Transverse colon (tissue), 4 donors: ENCODE results near the gene PEX14. TPM values are rescaled to one million over a fixed set of nuclear protein-coding genes. Genes with fewer than 3 reads are reported as not detected.

Source experiments
- DNase-seq: peaks from one replicate; pipeline ENCODE4 v3.0.0-alpha.2; 2019
- H3K27ac ChIP-seq, 4 donors: fragments of 200-600 bp; sonication (generic); 2 replicates each; pipeline ENCODE4 v1.5.1; 2016 to 2018; ENCODE audit warnings: inconsistent platforms in 4 of 4
- H3K27me3 ChIP-seq: fragments of 200-600 bp; sonication (generic); 2 replicates; pipeline ENCODE4 v1.5.1; 2017; ENCODE audit warnings: inconsistent platforms
- H3K36me3 ChIP-seq, 4 donors: fragments of 200-600 bp; sonication (generic); 2 replicates each; pipeline ENCODE4 v1.5.1; 2017 to 2019; ENCODE audit warnings: inconsistent platforms in 4 of 4
- H3K4me1 ChIP-seq, 4 donors: fragments of 200-600 bp; sonication (generic); 2 replicates each; pipeline ENCODE4 v1.5.1; 2017 to 2020; ENCODE audit warnings: inconsistent platforms in 4 of 4
- H3K4me3 ChIP-seq, 4 donors: fragments of 200-600 bp; sonication (generic); 1 replicate in 1 of 4; 2 replicates in 3 of 4; pipeline versions ENCODE4 v1.5.1 to v1.6.1; 2017 to 2019; ENCODE audit warnings: inconsistent platforms in 4 of 4
- H3K9me3 ChIP-seq, 2 donors: fragments of 200-600 bp; sonication (generic); 2 replicates each; pipeline ENCODE4 v1.5.1; 2017 to 2019; ENCODE audit warnings: inconsistent platforms in 2 of 2
- CTCF ChIP-seq, 5 experiments: fragments of 200-600 bp in 3 of 5; fragments of 450-650 bp in 2 of 5; sonication (generic) in 3 of 5; IDR thresholded peaks; 1 replicate in 2 of 5; 2 replicates in 3 of 5; pipeline ENCODE4 v1.5.1; 2016 to 2017; ENCODE audit warnings: antibody characterized with exemption in 5 of 5, inconsistent platforms in 3 of 5, mild to moderate bottlenecking in 2 of 5, moderate library complexity in 1 of 5
- EP300 ChIP-seq: sonication (generic); formaldehyde crosslinking; IDR thresholded peaks from one replicate; pipeline ENCODE4 v1.6.1; 2017; ENCODE audit warnings: antibody characterized with exemption, low read depth
- POLR2A ChIP-seq: fragments of 450-650 bp; IDR thresholded peaks from one replicate; pipeline ENCODE4 v1.6.1; 2016; ENCODE audit warnings: antibody characterized with exemption, mild to moderate bottlenecking, moderate library complexity
- POLR2AphosphoS5 ChIP-seq, 3 donors: sonication (generic); formaldehyde crosslinking; IDR thresholded peaks; one replicate each; pipeline ENCODE4 v1.6.1; 2016; ENCODE audit warnings: antibody characterized with exemption in 3 of 3
- WGBS, 2 donors: methylation state at CpG; one replicate each; pipeline ENCODE4 v1.1.5; 2018; ENCODE audit warnings: low coverage in 1 of 2; 5-methylcytosine and 5-hydroxymethylcytosine counted together
- in situ Hi-C, 4 donors: fragments of 200-750 bp; cut with MboI; loops; one replicate each; pipeline versions ENCODE4 v1.15.0 to v1.15.1; 2017; ENCODE audit warnings: low sequenced_read_pairs in 3 of 4, low pct_ligation_motif_present in 1 of 4, low pct_unique_long_range_greater_than_20kb in 1 of 4
- intact Hi-C: fragments of 100-400 bp; cut with DNase I; formaldehyde crosslinking; loops from one replicate; pipeline ENCODE4 v1.15.1; 2023; ENCODE audit warnings: low total_unique reads
- total RNA-seq, 4 donors: library from RNA; depleted of rRNA; stranded (reverse); fragments of >200 nt; gene quantifications; one replicate each; pipeline ENCODE4 v1.1.0, GENCODE V29; 2016

Gene PEX14
- total RNA-seq, 4 donors from 2014 or later: 2.4 to 16.5 (median 12.6) TPM

- no peaks in the 10 kb centered on the region for H3K36me3 ChIP-seq
- TF ChIP-seq CTCF (IDR thresholded peaks at IDR 0.05) (no peak), POLR2AphosphoS5 (IDR thresholded peaks at IDR 0.05) (no peak), POLR2A (no peak), EP300 (no peak)
- intact Hi-C loops (no loop called here), in situ Hi-C loops (loop anchor here in 1 of 4 donors (10.0 kb wide), 1 partner anchor 56 kb away; no protein-coding TSS in a partner anchor)
- no peak overlapping the region for H3K27ac ChIP-seq
- WGBS, 2 donors: 53 to 74% methylated on average over 4 to 7 of the region's 7 CpGs
- no peaks in the 10 kb centered on the region for H3K27me3 ChIP-seq
- no peak for DNase-seq
- H3K4me1 ChIP-seq: no peaks in the 10 kb centered on the region
- H3K9me3 ChIP-seq: no peaks in the 10 kb centered on the region
- no peak overlapping the region for H3K4me3 ChIP-seq
Measured at GRCh38 chr1:10438677-10439163, 36.0 kb upstream of the PEX14 start.

GRCh38 chr1:10440305-10440704 lies 34.4 kb upstream of the PEX14 start:
- no peak overlapping the region for H3K27ac ChIP-seq
- H3K36me3 ChIP-seq: no peaks in the 10 kb centered on the region
- no peaks in the 10 kb centered on the region for H3K4me1 ChIP-seq
- no peaks in the 10 kb centered on the region for H3K27me3 ChIP-seq
- 95 to 100% methylated on average over 1 to 2 of the region's 2 CpGs for WGBS, 2 donors
- intact Hi-C loops (no loop called here), in situ Hi-C loops (no loop called here)
- H3K9me3 ChIP-seq: no peaks in the 10 kb centered on the region
- TF ChIP-seq POLR2A (no peak), POLR2AphosphoS5 (IDR thresholded peaks at IDR 0.05) (no peak), EP300 (no peak), CTCF (IDR thresholded peaks at IDR 0.05) (no peak)
- DNase-seq: no peak
- H3K4me3 ChIP-seq: no peak overlapping the region

GRCh38 chr1:10440794-10441193 lies 34.0 kb upstream of the PEX14 start:
- no peak overlapping the region for H3K4me3 ChIP-seq
- H3K27me3 ChIP-seq: no peaks in the 10 kb centered on the region
- H3K9me3 ChIP-seq: no peaks in the 10 kb centered on the region
- intact Hi-C loops (no loop called here), in situ Hi-C loops (no loop called here)
- no peaks in the 10 kb centered on the region for H3K4me1 ChIP-seq
- WGBS, 2 donors: 93 to 94% methylated on average over 2 to 5 of the region's 5 CpGs
- H3K27ac ChIP-seq: no peak overlapping the region
- no peaks in the 10 kb centered on the region for H3K36me3 ChIP-seq
- no peak for TF ChIP-seq POLR2A
- no peak for TF ChIP-seq POLR2AphosphoS5 (IDR thresholded peaks at IDR 0.05)
- no peak for DNase-seq

GRCh38 chr1:10444248-10444647 lies 30.5 kb upstream of the PEX14 start:
- DNase-seq: no peak
- H3K4me3 ChIP-seq: no peak overlapping the region
- intact Hi-C loops: no loop called here
- H3K27ac ChIP-seq: no peak overlapping the region
- H3K36me3 ChIP-seq: no peaks in the 10 kb centered on the region
- H3K27me3 ChIP-seq: no peaks in the 10 kb centered on the region
- WGBS, 2 donors: 97 to 100% methylated on average over 2 to 6 of the region's 6 CpGs
- H3K4me1 ChIP-seq: no peaks in the 10 kb centered on the region
- in situ Hi-C loops: no loop called here
- no peaks in the 10 kb centered on the region for H3K9me3 ChIP-seq
- TF ChIP-seq CTCF (IDR thresholded peaks at IDR 0.05): no peak
- TF ChIP-seq EP300: no peak
- no peak for TF ChIP-seq POLR2AphosphoS5 (IDR thresholded peaks at IDR 0.05)
- TF ChIP-seq POLR2A: no peak

GRCh38 chr1:10444795-10445397 lies 29.9 kb upstream of the PEX14 start:
- no peak for TF ChIP-seq CTCF (IDR thresholded peaks at IDR 0.05)
- TF ChIP-seq EP300: no peak
- no peak for TF ChIP-seq POLR2AphosphoS5 (IDR thresholded peaks at IDR 0.05)
- TF ChIP-seq POLR2A: no peak
- intact Hi-C loops: no loop called here
- H3K4me1 ChIP-seq: no peaks in the 10 kb centered on the region
- 91 to 100% methylated on average over 1 to 7 of the region's 7 CpGs for WGBS, 2 donors
- H3K36me3 ChIP-seq: no peaks in the 10 kb centered on the region
- no peak for DNase-seq
- no peaks in the 10 kb centered on the region for H3K27me3 ChIP-seq
- no peaks in the 10 kb centered on the region for H3K9me3 ChIP-seq
- in situ Hi-C loops: no loop called here
- H3K27ac ChIP-seq: no peak overlapping the region
- H3K4me3 ChIP-seq: no peak overlapping the region
